IPS-NIHi11 (cell line): ENCODE results near the gene DHCR7.
"Not testable (repeated sequence)": the region's sequence is repeated elsewhere in the genome, so short reads cannot be mapped to it uniquely, and the experiment has no call there.

Experiments used
- DNase-seq: peaks from one replicate; pipeline ENCODE4 v3.0.0; 2012; ENCODE audit warnings: mixed read lengths, low spot score

DHCR7 gene

DNA sequence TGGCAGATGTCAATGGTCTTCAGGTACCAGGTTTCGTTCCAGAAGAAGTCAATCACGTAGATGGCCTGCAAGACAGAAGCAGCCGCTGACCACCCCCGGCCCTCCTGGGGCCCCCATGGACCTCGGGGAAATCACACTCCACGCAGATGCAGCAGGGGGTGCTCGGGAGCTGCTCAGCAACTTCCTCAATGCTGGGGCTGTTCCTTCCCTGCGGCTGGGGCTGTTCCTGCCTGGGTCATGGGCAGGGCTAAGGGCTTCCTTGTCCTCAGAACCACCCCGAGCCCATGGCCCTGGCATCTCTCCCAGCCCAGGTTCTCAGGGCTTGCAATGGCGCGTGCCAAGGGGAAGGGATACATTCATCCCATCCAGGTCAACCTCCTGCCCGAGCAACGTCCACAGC lies 10.3 kb downstream of the DHCR7 start:
- DNase-seq = no peak

DNA sequence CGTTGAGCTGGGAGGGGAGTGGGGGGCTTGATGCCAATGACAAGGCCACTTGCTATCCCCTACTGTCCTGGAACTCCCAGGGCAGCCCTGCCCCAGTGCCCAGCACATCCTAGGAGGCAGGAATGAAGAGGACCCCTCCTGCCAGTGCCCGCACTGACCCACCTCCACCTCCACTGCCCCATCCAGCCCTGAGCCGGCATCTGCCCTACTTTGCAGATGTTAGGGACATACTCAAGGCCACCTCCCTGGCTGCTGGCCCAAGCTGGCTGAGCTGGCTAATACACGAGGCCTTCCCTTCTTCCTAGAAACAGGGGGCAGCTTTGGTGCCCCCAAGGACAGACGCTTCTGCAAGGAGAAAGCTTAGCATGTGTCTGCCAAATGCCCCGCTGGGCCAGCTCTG lies 10.8 kb downstream of the DHCR7 start:
- DNase-seq = no peak

DNA sequence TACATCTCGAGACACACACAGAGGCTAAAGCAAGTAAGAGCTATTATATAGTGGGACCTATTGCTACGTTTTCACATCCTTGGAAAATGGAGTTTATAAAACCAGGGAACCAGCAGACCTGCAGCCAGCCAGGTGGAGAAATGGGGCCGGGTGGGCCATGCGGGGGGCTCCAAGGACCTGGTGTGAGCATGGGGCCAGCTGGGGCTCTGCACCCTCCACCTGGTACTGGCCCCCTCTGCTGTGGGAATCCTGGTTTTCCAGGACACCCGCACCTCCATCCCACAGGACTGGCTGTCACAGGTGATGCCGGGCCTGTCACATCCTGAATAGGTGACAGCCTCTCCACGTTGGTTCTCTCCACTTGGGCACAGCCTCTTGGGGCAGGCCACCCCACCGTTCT lies 11.3 kb downstream of the DHCR7 start:
- DNase-seq = no peak

DNA sequence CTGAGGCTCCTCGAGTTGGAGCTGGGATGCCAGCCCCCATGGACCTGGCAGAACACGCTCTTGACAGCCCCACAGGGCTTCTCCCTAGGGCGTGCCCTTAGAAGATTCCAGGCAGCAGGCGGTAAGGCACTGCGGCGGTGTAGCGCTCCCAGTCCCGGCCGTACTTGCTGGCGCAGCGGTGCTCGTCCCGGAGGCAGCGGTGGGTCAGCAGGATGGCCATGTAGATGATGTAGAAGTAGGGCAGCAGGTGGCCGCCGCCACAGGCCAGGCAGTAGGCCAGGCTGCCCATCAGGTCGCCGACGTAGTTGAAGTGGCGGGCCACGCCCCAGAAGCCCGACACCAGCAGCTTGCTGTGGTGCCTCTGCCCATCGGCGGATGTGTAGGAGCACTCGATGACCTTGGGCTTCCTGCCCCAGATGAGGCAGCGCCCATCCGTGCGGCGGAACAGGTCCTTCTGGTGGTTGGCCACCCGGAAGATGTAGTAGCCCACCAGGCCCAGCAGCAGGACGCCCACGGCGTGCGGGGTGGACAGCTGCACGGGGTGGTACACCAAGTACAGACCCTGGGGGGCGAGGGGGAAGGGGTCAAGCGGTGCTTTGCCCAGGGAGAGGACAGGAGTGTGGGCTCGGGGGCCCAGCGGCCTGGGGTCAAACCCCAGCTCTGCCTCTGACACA lies 12.8 kb downstream of the DHCR7 start:
- DNase-seq = no peak

DNA sequence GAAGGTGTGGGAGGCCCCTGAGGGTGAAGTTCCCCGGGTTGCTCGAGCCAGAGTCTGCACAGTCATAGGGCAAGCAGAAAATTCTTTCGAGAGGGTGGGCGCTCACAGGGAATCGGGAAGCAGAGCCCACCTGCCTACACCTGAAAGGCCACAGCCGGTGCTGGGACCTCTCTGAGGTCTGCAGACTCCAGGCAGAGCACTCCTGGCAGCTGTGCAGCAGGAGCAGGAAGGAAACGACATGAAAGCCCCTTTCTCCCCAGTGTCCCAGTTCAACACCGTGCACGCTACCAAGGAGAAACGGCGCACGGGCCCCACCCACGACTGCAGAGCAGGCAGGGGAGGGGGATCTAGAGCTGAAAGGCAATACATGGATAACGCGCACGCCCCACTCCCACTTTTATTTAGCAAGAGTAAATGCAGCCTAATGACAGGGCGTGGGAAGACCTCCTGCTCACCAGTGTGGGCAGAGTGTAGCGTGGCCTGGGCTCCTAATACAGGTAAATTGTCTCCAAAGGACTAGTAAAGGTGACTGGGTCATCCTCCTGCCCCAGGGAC lies 13.5 kb downstream of the DHCR7 start:
- DNase-seq = no peak

DNA sequence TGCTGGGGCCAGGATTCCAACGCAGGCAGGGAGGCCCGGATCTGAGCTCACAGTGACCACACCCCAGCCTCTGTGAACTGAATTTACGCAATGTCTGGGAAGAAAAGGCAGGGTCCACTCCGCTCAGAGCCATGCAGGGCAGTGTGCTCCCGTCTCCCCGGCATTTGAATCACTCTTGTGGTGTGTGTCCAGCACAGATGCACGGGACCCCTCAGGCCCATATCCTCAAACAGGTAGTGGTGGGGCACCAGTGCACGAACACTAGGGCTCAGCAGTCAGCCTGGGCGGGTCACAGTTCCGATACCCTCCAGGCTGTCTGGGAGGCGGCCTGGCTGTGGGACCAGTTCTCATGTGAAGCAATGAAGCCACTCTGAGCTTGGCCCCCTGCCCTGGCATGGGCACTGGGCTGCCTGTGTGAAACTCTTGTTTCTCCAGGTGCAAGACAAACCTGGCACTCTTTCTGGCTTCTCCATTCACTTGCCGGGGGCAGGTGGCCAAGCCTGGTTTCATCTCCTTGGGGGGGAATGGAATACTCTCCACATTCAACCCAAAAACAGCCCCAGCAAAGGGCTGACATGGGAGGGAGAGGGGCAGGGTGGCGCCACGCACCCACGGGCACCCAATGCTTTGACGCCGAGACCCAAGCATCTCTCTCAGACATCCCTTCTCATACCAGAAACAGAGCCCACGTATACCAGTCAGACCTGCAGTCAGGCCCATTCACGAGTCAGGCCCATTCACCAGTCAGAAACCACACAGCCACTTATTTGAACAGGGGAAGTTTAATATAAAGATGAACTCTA lies 14.3 kb downstream of the DHCR7 start:
- DNase-seq = no peak

DNA sequence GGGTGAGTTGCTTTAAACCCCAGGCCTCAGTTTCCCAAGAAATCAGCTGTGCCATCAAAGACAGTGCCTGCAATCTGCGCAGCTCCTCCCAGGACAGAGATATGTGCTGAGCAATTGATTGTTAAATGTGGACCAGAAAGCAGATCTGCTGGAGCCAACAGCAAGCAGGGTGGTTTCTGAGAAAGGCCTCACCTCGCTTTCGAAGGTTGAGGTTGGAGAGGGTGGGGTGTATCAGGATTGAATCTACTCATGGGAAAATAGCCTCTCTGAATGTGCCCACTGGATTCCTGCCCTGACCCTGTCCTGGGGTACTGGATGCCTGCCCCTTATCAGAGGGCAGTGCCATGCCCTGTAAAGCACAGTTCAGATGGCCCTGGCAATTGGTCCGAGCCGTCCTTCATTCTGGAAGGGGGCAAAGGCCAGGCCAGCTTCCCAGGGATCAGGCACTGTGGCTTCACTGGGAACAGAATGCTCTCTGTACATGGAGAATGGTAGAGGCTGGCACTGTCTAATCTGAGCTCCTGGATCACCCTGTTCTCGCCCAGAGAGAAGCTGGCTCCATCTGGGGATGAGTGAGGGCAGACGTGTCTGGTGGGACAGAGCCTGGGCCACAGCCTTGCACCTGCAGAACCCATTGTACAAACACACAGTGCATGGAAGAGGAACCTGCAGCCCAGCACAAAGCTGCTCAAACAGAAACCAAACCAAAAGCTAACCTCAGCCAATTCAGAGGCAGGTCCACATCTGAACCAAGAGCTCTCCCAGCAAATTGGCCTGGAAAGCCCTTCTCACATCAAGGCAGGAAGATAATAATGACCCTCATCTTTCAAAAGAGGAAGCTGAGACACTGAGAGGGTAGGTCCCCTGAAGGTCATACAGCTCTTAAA lies 15.2 kb downstream of the DHCR7 start:
- no peak for DNase-seq

DNA sequence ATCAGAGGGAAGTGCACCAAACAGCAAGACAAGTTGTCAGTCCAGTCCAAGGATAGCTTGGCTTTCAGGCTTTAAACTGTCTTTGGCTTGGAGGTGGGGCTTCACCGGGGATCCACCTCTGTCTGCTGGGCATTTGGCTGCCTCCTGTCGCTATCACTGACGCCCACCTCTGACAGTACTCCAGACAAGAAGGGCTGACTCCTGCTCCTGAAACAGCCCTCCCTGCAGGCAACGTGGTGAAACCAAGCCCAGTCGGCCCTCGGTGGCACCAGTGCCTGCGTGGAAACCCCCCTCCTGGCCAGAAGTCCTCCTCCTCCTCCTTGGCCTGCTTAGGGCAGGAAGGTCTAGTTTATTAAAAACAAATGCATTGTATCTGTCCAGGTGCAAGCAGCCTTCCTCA lies 16.9 kb downstream of the DHCR7 start:
- no peak for DNase-seq

DNA sequence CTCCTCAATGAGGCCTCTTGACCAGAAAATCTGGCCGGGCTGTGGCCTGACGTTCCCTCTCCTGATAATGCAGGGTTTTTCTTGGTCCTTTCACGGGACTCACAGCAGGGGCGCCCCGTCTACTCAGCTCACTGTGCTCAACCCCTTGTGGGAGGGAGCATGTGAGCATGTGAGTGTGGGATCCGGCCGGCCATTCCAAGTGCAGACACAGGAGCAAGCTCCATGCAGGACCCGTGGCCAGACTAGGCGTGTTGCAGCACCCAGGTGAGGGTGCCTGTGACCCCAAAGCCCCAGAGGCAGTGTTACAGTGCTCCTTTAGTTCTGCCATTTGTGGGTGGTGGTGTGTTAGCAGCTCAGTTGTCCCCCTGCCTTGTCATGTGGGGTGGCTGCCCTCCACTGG lies 18.0 kb downstream of the DHCR7 start:
- DNase-seq = no peak

DNA sequence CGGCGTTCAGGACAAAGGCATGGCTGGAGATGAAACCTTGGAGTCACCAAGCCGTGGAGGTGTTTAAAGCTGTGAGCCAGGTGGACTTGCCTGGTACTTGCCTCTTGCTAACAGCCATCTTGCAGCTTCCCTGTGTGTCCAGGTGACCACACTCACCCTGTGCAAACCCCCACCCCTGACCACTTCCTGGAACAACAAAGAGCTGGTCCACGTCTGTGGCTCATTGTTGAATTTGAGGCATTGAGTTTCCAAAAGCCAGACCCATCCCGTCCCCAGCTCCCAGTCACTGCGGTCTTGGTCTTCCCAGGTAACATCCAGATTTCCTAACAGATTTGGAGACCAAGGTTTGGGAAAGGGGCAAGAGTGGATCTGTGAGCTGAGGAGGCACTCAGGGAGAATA lies 18.5 kb downstream of the DHCR7 start:
- DNase-seq = no peak

DNA sequence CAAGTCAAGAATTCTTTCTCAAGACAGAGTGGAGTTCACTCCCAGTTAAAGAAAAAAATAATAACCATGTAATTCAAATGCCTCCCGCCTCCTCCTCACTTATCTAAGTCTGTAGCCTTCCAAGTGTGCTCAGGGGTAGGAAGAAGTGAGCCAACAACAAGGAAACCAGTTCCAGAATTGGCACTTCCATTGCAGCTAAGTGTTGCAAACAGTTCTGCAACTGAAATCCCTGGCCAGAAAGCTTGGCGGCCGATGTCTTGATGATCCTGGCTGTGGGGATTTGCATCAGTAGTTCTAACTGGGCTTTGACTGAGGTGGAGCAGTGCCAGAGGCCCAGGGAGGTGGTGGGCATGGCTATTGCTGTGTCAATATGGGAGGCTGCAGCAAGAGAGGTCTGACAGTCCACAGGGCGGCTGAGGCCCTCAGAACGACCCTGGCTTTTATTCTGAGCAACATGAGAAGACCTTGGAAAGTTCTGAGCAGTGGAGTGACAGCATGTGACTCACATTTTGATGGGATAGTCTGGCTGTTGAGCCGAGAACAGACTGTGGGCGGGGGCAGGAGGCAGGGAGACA lies 19.2 kb downstream of the DHCR7 start:
- no peak for DNase-seq

DNA sequence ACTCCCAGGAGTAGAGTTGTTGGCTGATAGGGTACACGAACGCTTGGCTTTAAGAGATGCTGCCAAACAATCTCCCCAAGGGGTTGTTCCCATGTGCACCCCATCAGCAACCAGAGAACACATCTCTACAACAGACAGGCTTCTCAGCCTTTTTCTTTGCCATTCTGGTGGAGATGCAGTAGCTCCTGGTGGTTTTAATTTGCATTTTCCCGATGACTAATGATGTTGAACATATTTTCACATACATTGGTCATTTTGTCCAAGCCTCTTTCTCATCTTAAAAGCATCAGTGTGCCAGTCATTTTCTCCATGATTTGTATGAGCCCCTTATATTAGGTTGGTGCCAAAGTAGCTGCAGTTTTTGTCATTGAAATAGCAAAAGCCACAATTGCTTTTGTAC lies 21.8 kb downstream of the DHCR7 start:
- DNase-seq = no peak

DNA sequence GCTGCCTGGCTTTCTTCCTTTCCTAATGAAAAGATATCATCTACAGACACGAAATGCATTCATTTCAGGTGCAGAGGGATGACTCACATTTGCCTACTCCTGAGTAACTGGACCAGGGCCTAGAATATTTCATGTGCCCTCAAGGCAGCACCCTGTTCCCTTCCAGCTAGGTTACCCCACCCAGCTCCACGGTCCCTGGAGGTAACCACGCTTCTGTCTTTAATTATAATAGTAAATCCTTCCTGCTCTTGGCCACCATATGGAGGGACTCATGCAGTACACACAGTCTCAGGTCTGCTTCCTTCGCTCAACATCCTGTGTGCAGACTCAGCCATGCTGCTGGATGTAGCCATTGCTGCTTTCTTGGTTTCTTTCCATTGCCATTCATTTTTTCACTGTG lies 22.3 kb downstream of the DHCR7 start:
- no peak for DNase-seq

DNA sequence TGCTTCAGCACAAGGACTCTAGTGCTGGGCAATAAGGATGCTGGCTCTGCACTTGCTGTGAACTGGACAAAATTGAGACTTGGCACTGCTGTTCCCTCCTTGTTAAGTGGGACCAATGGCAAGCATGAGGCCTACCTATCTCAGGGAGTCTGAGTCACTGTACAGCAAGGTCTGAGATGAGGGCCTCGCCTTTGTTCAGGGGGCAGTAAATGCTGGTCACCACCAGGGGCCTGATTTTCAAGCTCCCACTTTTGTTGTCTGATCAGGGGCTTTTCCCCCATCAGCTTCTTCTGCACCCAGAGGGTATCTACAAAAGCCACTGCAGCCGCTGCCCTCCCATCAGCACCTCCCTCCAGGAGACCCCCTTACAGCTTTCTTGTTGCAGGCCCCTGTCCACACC lies 22.8 kb downstream of the DHCR7 start:
- DNase-seq = no peak

DNA sequence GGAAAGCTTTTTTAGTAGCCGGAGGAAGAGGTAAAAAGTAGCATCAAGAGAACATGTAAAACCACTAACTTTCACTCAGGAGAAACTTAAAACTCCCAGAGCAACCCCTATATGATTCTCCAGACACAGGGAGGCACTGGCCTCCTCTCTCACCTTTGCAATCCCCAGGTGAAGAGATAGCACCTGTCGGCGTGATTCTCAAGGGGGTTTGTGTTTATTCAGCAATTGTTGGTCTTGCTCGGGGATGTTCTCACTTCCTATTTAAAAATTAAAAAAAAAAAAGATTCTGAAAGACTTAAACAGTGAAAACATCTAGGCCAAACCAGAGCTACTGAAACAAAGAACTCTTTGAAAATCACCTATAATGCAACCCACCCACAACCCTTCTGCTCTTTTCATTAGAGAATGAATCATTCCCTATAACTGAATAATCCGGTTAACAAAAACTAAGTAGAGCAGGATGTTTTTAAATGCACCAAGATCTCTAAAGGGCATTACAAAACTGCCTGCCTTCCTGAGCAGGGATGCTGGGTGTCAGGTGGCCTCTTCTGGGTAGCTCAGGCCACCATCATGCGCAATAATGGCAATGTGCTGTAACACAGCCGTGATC lies 24.9 kb downstream of the DHCR7 start:
- no peak for DNase-seq

DNA sequence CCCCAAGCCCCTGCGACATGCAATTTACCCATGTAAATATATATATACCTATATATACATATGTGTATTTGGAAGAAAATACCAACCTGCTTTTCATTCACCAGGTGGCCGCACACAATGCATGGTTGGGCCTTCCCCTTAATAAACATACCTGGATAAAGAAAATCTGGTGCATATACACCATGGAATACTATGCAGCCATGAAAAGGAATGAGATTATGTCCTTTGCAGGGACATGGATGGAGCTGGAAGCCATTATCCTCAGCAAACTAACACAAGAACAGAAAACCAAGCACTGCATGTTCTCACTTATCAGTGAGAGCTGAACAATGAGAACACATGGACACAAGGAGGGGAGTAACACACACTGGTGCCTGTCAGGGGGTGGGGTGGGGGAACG lies 25.9 kb downstream of the DHCR7 start:
- not testable (repeated sequence) for DNase-seq

DNA sequence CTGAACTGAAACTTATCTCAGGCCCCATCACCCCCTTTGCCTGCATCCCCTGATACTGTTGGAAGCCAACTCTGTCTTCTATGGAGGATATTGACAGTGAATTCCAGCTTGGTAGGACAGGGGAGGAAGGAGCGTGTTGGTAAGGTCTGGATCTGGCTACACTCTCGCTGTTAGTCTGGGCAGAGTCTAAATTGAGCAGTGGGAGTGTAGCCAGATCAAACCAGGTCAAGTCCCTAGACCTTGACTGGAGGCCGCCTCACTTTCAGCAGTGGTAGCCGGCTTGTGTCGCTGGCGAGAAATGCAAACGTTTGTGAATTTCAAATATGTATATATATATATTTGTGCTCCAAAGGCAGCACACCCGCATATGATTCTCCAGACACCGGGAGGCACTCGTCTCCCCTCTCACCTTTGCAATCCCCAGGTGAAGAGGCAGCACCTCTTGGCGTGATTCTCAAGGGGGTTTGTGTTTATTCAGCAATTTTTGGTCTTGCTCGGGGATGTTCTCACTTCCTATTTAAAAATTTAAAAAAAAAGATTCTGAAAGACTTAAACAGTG lies 26.7 kb downstream of the DHCR7 start:
- DNase-seq = no peak

DNA sequence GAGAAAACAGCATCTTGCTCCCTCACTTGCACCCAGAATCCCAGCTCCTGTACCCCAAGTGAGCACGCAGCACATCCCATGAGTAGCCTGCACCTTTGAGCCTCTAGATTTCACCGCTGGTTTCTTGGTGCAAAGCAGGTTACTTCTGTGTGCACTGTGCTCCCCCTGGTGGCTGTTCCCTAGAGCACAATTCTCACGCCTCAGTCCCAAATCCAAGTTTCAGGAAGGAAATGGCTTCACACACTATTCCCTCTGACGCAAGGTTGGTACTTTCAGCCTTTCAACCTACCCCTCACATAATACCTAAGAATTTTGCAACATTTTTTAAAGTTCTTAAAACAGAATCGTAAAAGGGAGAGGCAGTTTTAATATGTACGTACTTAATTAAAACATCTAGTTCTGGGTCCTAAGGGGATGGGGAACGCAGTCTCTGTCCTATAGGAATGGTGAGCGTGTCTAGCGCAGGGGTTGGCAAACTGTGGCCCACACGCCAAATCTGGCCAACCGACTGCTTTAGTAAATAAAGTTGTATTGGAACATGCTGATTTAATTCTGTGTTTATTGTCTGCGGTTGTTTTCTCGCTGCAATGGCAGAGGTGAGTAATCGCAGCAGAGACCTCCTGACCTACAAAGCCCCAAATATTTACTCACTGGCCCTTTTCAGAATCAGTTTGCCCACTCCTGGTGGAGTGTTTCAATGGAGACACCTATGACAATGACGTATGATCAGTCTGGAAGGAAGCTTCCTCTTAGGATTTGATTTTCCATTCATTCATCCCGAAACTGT lies 27.5 kb downstream of the DHCR7 start:
- peak; percentile 77 for DNase-seq

DNA sequence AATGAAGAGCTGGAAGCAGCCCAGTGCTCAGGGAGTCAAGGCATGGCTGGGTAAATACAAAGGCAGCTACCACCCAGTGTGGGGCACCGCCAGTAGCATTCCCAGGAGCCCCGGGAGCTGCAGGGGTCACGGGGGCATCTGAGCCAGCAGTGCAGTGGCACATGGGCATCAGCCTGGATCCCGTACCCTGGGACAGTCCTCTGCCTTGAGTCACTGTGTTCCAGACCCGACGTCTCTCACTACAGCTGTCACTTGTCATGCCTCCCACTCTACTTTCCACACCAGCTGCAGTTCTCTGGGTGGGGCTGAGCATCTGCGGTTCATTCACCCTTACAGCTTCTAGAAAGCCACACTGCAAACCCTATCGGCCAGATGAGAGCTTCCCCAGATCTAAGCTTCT lies 29.6 kb downstream of the DHCR7 start:
- no peak for DNase-seq

DNA sequence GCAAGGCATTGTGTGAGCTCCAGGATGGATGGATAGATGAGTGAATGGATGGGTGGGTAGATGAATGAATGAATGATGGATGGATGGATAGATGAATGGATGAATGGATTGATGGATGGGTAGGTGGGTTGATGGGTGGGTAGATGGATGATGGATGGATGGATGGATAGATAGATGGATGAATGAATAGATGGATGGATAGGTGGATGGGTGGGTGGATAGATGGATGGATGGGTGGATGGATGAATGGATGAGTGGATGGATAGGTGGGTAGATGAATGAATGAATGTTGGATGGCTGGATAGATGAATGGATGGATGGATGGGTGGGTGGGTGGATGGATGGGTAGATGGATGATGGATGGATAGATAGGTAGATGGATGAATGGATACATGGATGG lies 33.5 kb downstream of the DHCR7 start:
- no peak for DNase-seq
